Amniotic stem cell (primary cell): Measurements from ENCODE around the gene SDR9C7.
"Not testable (repeated sequence)": the region's sequence is repeated elsewhere in the genome, so short reads cannot be mapped to it uniquely, and the experiment has no call there.

ENCODE experiments used
- DNase-seq: peaks from one replicate; lab custom pipeline; 2025; lab: John Stamatoyannopoulos, UW

Gene SDR9C7

DNA sequence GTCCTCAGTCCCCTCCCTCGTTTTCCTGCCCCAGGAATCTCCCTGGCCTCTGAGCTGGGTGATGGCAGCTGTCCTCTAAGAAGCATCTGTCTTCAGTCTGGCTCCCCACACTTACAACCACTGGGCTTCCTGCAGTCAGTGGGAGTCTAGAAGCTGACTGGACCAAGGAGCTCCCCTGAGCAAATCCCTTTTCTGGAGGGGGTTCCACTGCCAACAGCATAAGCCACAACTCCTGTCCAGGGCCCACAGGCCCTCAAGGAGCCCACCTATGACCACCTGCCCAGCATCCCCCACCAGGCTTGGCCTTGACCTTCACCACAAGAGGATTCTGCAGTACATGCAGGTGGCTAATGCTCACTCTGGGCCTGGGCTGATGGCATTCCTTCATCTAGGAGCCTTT lies 19.1 kb upstream of the SDR9C7 start:
- no peak for DNase-seq

- no peak for DNase-seq
Observed at GRCh38 chr12:56951582-56952339, 17.6 kb upstream of the SDR9C7 start.

DNA sequence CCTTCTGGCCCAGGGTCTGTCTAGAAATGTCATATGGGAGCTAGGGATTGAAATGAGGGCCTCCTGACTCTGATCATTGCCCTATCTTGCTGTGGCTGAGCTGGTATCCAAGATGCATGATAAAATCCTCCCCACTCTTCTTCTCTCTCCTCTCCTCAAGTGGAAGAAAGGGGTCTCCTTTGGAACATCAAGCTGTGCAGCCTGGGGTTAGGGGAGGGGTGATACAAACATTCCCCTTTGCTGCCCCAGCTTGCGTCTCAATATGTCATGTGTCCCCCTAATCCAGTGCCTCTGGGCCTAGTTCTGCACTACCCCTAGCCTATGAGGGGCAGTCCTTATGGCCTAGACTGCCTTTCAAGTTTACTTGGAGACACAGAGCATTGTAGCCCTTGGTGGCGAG lies 14.7 kb upstream of the SDR9C7 start:
- no peak for DNase-seq

GRCh38 chr12:56948457-56948777 lies 14.2 kb upstream of the SDR9C7 start:
- no peak for DNase-seq

- DNase-seq: no peak
Observed at GRCh38 chr12:56947633-56948456, 13.6 kb upstream of the SDR9C7 start.

GRCh38 chr12:56943878-56944277 lies 9.7 kb upstream of the SDR9C7 start:
- DNase-seq: no peak

DNA sequence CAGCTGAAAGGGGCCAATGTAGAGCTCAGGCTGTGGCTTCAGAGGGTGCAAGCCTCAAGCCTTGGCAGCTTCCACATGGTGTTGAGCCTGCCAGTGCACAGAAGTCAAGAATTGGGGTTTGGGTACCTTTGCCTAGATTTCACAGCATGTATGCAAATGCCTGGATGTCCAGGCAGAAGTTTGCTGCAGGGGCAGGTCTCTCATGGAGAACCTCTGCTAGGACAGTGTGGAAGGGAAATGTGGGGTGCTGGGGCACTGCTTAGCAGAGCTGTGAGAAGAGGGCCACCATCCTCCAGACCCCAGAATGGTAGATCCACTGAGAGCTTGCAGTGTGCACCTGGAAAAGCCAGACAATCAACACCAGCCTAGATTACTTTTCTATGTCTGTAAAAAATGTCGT lies 9.2 kb upstream of the SDR9C7 start:
- DNase-seq: not testable (repeated sequence)

DNA sequence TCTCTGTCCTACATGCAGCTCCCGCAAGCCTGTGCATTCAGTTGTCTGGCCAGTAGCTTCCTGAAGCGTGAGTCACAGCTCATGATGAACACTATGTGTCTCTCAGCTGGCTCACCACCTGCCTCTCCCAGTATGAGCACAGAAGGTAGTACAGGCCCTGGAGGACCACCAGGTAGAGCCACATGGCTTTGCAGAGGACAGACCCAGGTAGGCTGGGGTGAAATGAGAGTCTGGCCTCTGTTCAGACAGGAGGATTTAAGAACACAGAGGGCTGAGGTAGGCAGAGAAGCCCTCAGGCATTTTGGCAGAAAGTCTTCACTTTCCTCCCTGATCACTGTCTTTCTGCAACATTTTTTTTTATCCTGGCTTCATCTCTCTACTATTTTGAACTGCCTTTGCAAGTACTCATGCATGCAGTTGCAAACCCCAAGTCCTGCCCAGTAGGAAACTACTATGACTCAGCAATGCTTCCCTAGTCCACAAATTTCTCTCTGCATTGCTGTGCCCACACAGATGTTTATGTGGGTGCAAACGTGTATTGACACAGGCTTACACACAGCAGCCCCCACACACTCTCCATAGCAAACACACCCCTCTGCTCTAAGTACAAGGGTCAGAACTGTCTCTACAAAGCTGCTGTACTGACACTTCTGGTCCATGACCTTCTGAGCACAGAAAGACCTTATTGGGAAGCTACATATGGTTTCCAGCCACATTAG lies 7.2 kb upstream of the SDR9C7 start:
- no peak for DNase-seq

DNA sequence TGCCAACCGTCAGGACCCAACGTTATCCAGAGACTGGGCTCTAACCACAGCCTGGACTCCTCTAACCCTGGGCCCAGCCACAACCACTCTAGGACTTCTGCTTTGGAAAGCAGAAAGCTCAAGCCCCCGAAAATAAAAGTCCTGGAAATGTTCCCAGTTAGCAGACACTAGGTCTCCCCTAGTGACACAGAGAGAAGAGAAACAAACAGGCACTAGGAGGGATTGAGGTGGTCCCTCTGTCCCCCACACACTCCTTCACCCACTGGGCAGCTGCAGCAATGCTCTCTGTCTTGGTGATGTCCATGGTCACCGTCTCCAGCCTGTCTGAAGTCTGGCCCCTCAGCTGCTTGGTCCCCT lies 6.7 kb upstream of the SDR9C7 start:
- DNase-seq: not testable (repeated sequence)

GRCh38 chr12:56935752-56936151 lies 1.5 kb upstream of the SDR9C7 start:
- no peak for DNase-seq

GRCh38 chr12:56935157-56935556 lies 949 bp upstream of the SDR9C7 start:
- no peak for DNase-seq

DNA sequence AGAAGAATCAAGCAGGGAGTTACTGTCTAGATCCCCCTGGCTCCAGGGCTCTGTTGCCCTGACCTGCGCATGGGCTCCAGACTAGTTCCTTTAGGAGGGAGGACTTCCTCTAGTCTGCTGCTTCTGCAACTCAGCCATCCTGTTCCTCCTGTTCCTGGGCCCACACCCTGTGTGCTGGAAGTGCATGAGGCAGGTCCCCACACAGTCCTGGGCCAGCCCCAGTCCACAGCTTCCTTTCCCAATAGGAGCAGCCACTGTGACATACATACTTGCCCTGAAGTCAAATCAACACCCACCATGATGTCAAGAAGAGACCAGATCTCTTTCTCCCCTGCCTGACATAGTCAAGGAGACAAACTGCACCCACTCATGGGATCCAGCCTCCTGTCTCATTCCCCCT lies 1.3 kb downstream of the SDR9C7 start:
- DNase-seq: no peak

DNA sequence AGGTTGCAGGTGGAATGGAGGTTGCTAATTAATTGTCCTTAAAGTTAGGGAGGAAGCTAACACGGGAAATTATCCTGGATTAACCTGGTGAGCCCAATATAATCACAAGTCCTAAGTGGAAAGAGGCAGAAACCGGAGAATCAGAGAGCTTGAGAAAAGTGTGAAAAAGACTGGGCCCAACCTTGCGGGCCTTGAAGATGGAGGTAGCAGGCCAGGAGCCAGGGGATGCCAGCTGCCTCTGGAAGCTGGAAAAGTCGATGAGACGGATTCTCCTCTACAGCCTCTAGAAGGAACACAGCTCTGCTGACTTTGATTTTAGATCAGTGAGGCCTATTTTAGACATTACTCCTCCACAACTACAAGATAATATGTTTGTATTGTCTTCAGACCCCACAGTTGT lies 2.1 kb downstream of the SDR9C7 start:
- no peak for DNase-seq

DNA sequence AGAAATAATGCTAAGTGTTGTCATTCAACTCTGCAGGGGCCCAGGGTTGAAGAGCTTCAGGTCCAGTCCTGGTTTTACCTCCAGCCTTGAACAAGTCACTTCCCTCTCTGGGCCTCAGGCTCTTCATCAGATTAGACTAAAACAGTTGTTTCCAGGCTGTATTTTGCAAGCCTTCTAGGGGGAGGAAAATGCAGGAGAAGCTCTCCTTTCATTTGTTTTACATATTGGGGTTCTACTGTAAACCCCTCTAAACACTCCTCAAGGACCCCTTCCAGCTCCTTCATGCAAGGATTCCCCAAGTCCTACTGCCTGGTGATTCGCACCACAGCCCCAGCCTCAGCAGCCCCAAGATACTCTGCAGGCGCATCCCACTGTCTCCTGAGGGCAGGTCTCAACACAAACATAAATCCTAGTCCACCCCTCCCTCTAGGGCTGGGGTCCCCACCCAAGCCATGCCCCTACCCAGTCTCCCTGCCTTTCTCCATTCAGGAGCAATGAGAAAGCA lies 2.7 kb downstream of the SDR9C7 start:
- DNase-seq: no peak

DNA sequence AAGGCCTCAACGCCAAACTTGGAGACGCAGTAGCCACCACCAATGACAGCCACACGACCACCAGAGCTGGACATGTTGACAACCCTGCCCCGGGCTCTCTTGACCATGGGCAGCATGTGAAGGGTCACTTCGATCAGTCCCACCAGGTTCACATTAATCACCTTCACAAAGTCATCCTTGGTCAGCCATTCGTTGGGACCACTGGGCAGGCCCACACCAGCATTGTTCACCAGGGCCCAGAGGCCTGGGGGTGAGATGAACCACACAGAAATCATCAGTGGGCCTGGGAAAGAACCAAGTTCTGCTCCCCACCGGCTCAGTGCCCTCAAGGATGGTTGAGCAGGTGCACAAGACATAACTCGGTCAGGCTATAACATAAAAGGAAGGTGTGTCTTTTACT lies 4.0 kb downstream of the SDR9C7 start:
- no peak for DNase-seq

DNA sequence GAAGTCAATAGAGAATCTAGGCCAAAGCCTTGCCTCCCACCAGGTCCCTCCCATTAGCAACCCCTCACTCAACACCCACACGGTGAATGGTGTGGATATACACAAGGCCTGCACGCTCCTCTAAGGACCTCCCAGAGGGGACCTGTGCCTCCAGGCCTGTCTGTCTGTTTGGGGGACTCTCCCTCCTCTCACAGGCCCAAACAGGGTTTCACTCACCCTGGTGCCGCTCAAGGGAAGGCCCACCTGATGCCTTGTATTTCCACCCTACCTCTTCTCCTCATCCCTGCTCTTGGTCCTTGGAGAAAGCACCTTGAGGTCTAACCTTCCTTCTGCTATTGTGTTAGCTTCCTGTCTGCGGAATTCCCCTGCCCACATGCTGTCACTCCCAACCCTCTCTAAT lies 4.4 kb downstream of the SDR9C7 start:
- DNase-seq: no peak

- no peak for DNase-seq
Observed at GRCh38 chr12:56928262-56928661, 5.9 kb downstream of the SDR9C7 start.

- DNase-seq: no peak
Observed at GRCh38 chr12:56927281-56927680, 6.9 kb downstream of the SDR9C7 start.

DNA sequence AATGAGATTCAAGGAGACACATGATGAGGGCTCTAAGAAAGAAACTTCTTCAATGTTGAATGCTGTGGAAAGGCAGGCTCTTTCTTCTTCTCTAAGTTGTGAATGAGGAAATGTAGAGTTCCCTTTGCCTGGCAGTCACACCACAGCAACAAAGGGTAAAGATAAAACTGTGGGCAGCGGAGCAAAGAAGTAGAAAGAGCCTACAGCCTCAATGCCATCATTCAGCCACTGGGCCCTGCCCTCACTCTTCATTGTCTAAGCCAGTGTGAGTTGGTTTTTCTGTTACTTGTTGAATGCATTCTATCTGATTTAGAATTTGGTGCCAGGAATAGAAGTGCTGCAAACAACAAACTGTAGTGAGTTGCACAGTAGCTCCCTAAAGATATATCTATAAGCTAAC lies 12.2 kb downstream of the SDR9C7 start:
- DNase-seq: no peak

DNA sequence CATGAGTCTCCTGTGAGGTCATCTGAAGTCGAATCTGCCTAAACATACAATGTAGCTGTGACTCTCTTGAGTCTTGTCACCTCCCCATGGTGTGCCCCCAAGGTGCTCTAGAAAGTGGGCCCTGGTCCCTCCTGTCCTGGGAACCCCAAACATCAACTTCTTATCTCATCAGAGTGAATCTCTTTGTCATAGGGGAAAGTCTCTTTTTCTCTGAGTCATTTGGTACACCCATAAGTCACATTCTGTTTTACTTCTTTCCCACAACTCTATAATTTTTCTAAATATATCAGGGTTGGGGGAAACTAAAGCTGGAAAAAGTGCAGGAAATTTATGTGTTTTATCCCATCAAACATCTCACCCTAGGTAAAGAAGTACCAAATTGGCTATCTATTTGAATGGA lies 12.9 kb downstream of the SDR9C7 start:
- DNase-seq: no peak

DNA sequence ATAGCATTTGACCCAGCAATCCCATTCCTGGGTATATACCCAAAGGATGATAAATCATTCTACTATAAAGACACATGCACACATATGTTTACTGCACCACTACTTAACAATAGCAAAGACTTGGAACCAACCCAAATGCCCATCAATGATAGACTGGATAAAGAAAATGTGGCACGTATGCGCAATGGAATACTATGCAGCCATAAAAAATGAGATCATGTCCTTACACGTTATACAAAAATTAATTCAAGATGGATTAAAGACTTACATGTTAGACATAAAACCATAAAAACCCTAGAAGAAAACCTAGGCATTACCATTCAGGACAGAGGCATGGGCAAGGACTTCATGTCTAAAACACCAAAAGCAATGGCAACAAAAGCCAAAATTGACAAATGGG lies 16.1 kb downstream of the SDR9C7 start:
- not testable (repeated sequence) for DNase-seq

- no peak for DNase-seq
Observed at GRCh38 chr12:56916996-56917333, 17.2 kb downstream of the SDR9C7 start.
